Measurements from ENCODE around the gene HACE1.
A peak's percentile ranks its signal among the peaks of the same experiment; 100 is the strongest.

Gene HACE1

GRCh38 chr6:104686550-104687175, 173.1 kb downstream of the HACE1 start:
- DNase-seq = no peak

DNA sequence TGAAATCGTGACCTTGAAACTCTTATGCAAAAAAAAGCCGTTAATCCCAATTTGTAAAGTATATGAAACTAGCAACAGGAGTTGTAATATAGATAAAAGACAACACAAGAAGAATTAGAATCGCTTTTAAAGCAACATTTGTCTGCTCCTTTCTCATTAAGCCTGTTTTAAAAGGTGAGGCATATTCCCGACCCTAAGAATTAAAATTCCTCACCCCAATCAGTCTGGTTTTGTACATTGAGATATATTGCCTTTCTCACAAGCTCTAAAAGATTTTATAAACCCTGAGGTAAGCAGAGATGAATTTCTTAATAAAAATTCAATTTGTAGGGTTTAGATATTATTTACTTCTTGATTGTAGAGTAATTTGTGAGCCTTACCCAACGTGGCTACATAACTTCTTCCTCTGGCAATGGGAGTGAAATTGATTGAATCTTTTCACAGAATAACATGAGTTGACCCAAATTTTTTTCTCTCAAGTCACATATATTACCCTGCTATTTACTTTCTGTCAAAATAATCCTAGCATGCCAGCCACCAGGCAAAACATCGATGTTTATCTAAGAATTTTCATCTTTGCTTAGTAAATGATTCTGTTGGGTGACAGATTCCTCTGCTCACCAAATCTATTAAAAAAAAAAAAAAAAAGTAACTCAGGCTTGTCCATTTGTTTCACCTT, 173.7 kb downstream of the HACE1 start:
- no peak for DNase-seq

- DNase-seq = no peak
These were observed 174.8 kb downstream of the HACE1 start for GRCh38 chr6:104684911-104685415.

GRCh38 chr6:104683809-104684208, 175.9 kb downstream of the HACE1 start:
- no peak for DNase-seq

DNA sequence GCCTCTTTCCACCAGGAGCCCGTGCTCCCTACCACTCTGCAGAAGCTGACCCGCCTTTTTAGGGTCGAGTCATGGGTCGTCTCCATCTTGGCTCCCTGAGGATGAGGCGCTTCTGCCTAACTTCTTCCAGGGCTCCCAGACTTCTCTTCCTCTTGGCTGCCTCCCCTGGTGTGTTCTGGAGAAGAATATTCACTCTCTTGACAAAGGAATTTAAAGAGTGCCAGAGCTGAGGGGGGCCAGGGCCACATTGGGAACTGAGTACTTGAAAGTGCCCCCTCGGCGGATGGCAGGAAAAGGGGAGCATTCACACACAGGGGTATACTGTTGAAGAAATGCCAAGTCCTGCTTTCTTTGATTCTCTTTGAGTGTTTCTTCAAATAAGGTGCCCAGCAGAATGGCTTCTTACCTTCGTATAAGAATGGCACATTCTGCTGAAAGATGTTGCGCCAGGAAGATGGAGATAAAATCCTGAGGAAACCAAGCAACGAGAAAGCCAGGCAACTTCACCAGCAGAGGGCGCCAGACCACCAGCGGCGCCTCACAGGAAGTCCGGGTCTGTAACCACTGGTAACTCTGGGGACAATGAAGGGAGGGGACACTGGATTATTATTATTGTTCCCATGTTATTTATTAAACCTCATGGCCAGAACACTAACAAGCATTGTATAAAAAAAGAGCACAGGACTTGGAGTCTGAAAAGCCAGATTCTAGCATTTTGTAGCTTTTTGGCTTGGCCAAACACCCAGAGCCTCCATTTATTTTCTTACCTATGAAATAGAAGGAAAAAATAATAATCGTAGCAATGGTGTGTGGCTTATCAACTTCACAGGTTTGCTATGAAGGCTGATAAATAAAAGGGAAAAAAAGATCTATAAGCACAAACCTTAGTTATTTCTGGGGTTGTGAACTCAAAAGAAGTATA, 176.7 kb downstream of the HACE1 start:
- DNase-seq = peak in 1 of 2 experiments; percentile 17

- DNase-seq = no peak
These were observed 179.2 kb downstream of the HACE1 start for GRCh38 chr6:104680539-104680938.

- DNase-seq = no peak
These were observed 179.7 kb downstream of the HACE1 start for GRCh38 chr6:104679971-104680370.

Data from NCI-H187 (cell line).